CD4-positive, alpha-beta memory T cell (primary cell): ENCODE results near the gene DPY19L1. TPM values are rescaled to one million over a fixed set of nuclear protein-coding genes. Genes with fewer than 3 reads are reported as not detected.

ENCODE experiments used
- CTCF ChIA-PET: fragments of 350-600 bp; sonication (Branson Sonifier 250); formaldehyde crosslinking; loops from one replicate; lab custom pipeline; 2021; ENCODE audit warnings: inconsistent platforms; ENCODE audit not compliant: partially characterized antibody; lab: Charles Lee
- POLR2A ChIA-PET: fragments of 350-600 bp; sonication (Branson Sonifier 250); formaldehyde crosslinking; loops from one replicate; lab custom pipeline; 2021; ENCODE audit not compliant: partially characterized antibody; lab: Charles Lee
- DNase-seq, 5 donors: peaks; one replicate each; pipeline versions ENCODE4 v3.0.0 to v3.0.0-alpha.2; 2020 to 2022; ENCODE audit warnings: mixed read lengths in 1 of 5
- H3K27ac ChIP-seq: one replicate; pipeline ENCODE4 v1.7.0; 2013; ENCODE audit warnings: low read depth, low read length
- H3K27me3 ChIP-seq: 2 replicates; pipeline ENCODE4 v1.7.0; 2013; ENCODE audit warnings: mild to moderate bottlenecking, low read length, moderate library complexity; ENCODE audit not compliant: insufficient read depth
- H3K36me3 ChIP-seq: 2 replicates; pipeline ENCODE4 v1.7.0; 2013; ENCODE audit warnings: mild to moderate bottlenecking, low read length, moderate library complexity; ENCODE audit not compliant: insufficient read depth
- H3K4me1 ChIP-seq: 2 replicates; pipeline ENCODE4 v1.7.0; 2013; ENCODE audit warnings: mild to moderate bottlenecking, low read length, moderate library complexity; ENCODE audit not compliant: insufficient read depth
- H3K4me3 ChIP-seq, 2 donors: one replicate each; pipeline ENCODE4 v1.7.0; 2013; ENCODE audit warnings: low read length in 2 of 2, mild to moderate bottlenecking in 1 of 2
- H3K9me3 ChIP-seq, 2 donors: one replicate each; pipeline ENCODE4 v1.7.0; 2013; ENCODE audit warnings: low read length in 2 of 2, control low read depth in 1 of 2; ENCODE audit not compliant: control insufficient read depth in 1 of 2
- H3K27ac Mint-ChIP-seq, 7 donors: one replicate each; pipeline ENCODE4 v1.8.0; 2020 to 2021; ENCODE audit warnings: mixed read lengths in 7 of 7, mild to moderate bottlenecking in 6 of 7, inconsistent platforms in 3 of 7, moderate library complexity in 3 of 7
- H3K27me3 Mint-ChIP-seq, 2 donors: one replicate each; pipeline ENCODE4 v1.8.0; 2020 to 2021; ENCODE audit warnings: mixed read lengths in 2 of 2
- H3K36me3 Mint-ChIP-seq, 2 donors: one replicate each; pipeline ENCODE4 v1.8.0; 2020 to 2021; ENCODE audit warnings: mixed read lengths in 2 of 2, inconsistent platforms in 1 of 2, mild to moderate bottlenecking in 1 of 2
- H3K4me1 Mint-ChIP-seq, 4 donors: one replicate each; pipeline ENCODE4 v1.8.0; 2020 to 2021; ENCODE audit warnings: mixed read lengths in 4 of 4, mild to moderate bottlenecking in 1 of 4
- H3K4me3 Mint-ChIP-seq, 8 donors: one replicate each; pipeline ENCODE4 v1.8.0; 2020 to 2021; ENCODE audit warnings: mixed read lengths in 8 of 8, mild to moderate bottlenecking in 7 of 8, moderate library complexity in 6 of 8, inconsistent platforms in 3 of 8
- H3K9me3 Mint-ChIP-seq, 8 donors: one replicate each; pipeline ENCODE4 v1.8.0; 2020 to 2021; ENCODE audit warnings: mixed read lengths in 8 of 8, mild to moderate bottlenecking in 5 of 8, inconsistent platforms in 3 of 8, moderate library complexity in 1 of 8
- intact Hi-C: fragments of 100-400 bp; cut with micrococcal nuclease; formaldehyde crosslinking; loops from one replicate; pipeline ENCODE4 v1.15.1; 2023
- polyA plus RNA-seq, 2 donors: library from polyadenylated mRNA; unstranded; fragments of 300-500 nt; fragmentation: Illumina TruSeq; gene quantifications; one replicate each; pipeline ENCODE4 v1.2.3, GENCODE V29; 2021
- total RNA-seq, 2 experiments: library from RNA; stranded (reverse); gene quantifications; one replicate each; pipeline ENCODE4 v1.2.3, GENCODE V29; 2021

The DPY19L1 gene
- total and polyA plus RNA-seq, 4 experiments from 2014 or later, result 0.75 to 15.9 (median 7.8) TPM

GRCh38 chr7:35021445-35021844, 15.8 kb downstream of the DPY19L1 start:
- ChIA-PET CTCF (no interaction called here), POLR2A (no interaction called here)
- no peaks in the 10 kb centered on the region for H3K27me3 Mint-ChIP-seq
- no peak for DNase-seq
- no peaks in the 10 kb centered on the region for H3K9me3 Mint-ChIP-seq
- Histone ChIP-seq H3K27ac (no peak overlapping the region), H3K4me1 (no peaks in the 10 kb centered on the region), H3K36me3 (no peaks in the 10 kb centered on the region), H3K4me3 (no peak overlapping the region), H3K9me3 (no peaks in the 10 kb centered on the region), H3K27me3 (no peaks in the 10 kb centered on the region)
- no peak overlapping the region for H3K27ac Mint-ChIP-seq
- H3K4me1 Mint-ChIP-seq, result peaks cover 9 to 20% (median 13%) of the 10 kb centered on the region in 4 donors
- peaks cover 2 to 3% of the 10 kb centered on the region in 2 donors for H3K36me3 Mint-ChIP-seq
- H3K4me3 Mint-ChIP-seq, result no peak overlapping the region
- intact Hi-C loops, result no loop called here

- no peak overlapping the region for H3K4me3 Mint-ChIP-seq
- Histone ChIP-seq H3K27ac (no peak overlapping the region), H3K27me3 (no peaks in the 10 kb centered on the region), H3K4me1 (no peaks in the 10 kb centered on the region), H3K9me3 (no peaks in the 10 kb centered on the region), H3K4me3 (no peak overlapping the region), H3K36me3 (no peaks in the 10 kb centered on the region)
- intact Hi-C loops, result no loop called here
- ChIA-PET CTCF (no interaction called here), POLR2A (no interaction called here)
- H3K27me3 Mint-ChIP-seq, result no peaks in the 10 kb centered on the region
- H3K4me1 Mint-ChIP-seq, result peaks cover 5 to 20% (median 12%) of the 10 kb centered on the region in 4 donors
- no peak for DNase-seq
- peak overlapping the region in 1 of 7 donors; percentile 37 for H3K27ac Mint-ChIP-seq
- peaks cover 10 to 11% of the 10 kb centered on the region in 2 donors for H3K36me3 Mint-ChIP-seq
- no peaks in the 10 kb centered on the region for H3K9me3 Mint-ChIP-seq
These were observed 17.5 kb downstream of the DPY19L1 start for GRCh38 chr7:35019801-35020200.

DNA sequence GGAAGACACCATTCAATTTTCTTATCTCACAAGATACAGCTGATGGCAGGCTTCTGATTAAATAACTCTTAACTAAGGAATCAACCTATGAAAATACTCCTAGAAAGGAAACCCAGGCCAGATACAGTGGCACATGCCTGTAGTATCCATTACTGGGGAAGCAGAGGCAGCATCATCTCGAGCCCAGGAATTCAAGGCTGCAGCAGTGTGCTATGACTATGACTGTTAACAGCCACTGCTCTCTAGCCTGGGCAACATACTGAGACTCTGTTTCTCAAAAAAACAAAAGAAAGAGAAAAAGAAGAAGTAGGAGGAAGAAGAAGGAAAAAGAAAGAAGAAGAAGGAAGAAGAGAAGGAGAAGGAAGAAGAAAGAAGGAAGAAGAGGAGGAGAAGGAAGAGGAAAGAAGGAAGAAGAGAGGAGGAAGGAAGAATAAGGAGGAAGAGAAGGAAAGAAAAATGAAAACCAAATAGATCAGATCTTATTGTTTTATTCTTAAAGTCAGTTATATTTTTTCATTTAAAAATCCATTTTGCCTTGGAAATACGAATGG, 18.0 kb downstream of the DPY19L1 start:
- ChIA-PET POLR2A (no interaction called here), CTCF (interaction anchor here (1.2 kb wide), 1 partner anchor 14 kb away, joined by 3 read pairs; no protein-coding TSS in a partner anchor)
- H3K4me1 Mint-ChIP-seq, result peaks cover 3 to 16% (median 8%) of the 10 kb centered on the region in 4 donors
- H3K27me3 Mint-ChIP-seq, result no peaks in the 10 kb centered on the region
- Histone ChIP-seq H3K4me1 (no peaks in the 10 kb centered on the region), H3K27ac (no peak overlapping the region), H3K36me3 (no peaks in the 10 kb centered on the region), H3K27me3 (no peaks in the 10 kb centered on the region), H3K9me3 (no peaks in the 10 kb centered on the region), H3K4me3 (no peak overlapping the region)
- no peak for DNase-seq
- H3K27ac Mint-ChIP-seq, result no peak overlapping the region
- intact Hi-C loops, result no loop called here
- no peaks in the 10 kb centered on the region for H3K9me3 Mint-ChIP-seq
- peaks cover 12 to 13% of the 10 kb centered on the region in 2 donors for H3K36me3 Mint-ChIP-seq
- no peak overlapping the region for H3K4me3 Mint-ChIP-seq

DNA sequence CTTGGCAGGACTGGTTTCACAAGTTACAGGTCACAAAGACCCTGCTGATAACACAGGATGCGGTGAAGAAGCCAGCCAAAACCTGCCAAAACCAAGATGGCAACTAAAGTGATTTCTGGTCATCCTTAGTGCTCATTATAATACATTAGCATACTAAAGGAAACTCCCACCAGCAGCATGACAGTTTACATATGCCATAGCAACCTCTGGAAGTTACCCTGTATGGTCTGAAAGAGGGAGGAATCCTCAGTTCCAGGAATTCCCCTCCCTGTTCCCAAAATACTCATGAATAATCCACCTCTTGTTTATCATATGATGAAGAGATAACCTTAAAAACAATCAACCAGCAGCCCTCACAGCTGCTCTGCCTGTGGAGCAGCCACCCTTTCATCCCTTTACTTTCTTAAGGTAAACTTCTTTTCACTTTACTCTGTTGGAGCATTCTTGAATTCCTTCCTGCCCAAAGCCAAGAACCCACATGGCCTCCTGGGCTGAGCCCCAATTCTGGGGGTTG, 21.9 kb downstream of the DPY19L1 start:
- Mint-ChIP-seq H3K9me3 (no peaks in the 10 kb centered on the region), H3K27ac (no peak overlapping the region), H3K27me3 (no peaks in the 10 kb centered on the region), H3K4me3 (no peak overlapping the region), H3K4me1 (peaks cover 1 to 8% (median 3%) of the 10 kb centered on the region in 4 donors), H3K36me3 (peaks cover 19 to 36% of the 10 kb centered on the region in 2 donors)
- Histone ChIP-seq H3K27ac (no peak overlapping the region), H3K9me3 (no peaks in the 10 kb centered on the region), H3K36me3 (no peaks in the 10 kb centered on the region), H3K27me3 (no peaks in the 10 kb centered on the region), H3K4me3 (no peak overlapping the region), H3K4me1 (no peaks in the 10 kb centered on the region)
- ChIA-PET CTCF (no interaction called here), POLR2A (no interaction called here)
- no peak for DNase-seq
- intact Hi-C loops, result no loop called here

GRCh38 chr7:35012160-35012559, 25.1 kb downstream of the DPY19L1 start:
- H3K36me3 Mint-ChIP-seq, result peaks cover 23 to 41% of the 10 kb centered on the region in 2 donors
- no peaks in the 10 kb centered on the region for H3K36me3 ChIP-seq
- H3K4me3 ChIP-seq, result no peak overlapping the region
- no peak overlapping the region for H3K27ac ChIP-seq
- no peaks in the 10 kb centered on the region for H3K9me3 ChIP-seq
- no peak overlapping the region for H3K27ac Mint-ChIP-seq
- no peak for DNase-seq
- H3K4me3 Mint-ChIP-seq, result no peak overlapping the region
- intact Hi-C loops, result no loop called here
- H3K9me3 Mint-ChIP-seq, result no peaks in the 10 kb centered on the region
- ChIA-PET CTCF (no interaction called here), POLR2A (no interaction called here)
- H3K4me1 ChIP-seq, result no peaks in the 10 kb centered on the region
- no peaks in the 10 kb centered on the region for H3K4me1 Mint-ChIP-seq
- H3K27me3 Mint-ChIP-seq, result no peaks in the 10 kb centered on the region
- H3K27me3 ChIP-seq, result no peaks in the 10 kb centered on the region

DNA sequence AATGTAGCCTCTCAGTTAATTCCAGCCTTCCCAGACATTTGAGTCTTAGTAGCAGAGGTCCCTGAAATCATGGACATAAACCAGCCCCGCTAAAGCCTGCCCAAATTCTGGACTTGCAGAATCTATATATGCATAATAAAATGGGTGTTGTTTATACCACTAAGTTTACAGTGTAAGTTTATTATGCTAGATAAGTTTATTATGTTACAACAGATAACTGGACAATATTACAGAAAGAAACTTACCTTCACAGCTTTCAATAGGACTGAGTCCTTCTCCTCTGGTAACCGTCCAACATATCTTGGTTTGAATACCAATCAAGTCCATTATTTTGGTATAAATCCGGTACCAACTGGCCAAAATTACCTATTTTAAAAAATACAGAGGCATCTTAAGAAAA, 26.2 kb downstream of the DPY19L1 start:
- no peak overlapping the region for H3K27ac ChIP-seq
- no peaks in the 10 kb centered on the region for H3K4me1 Mint-ChIP-seq
- H3K4me3 ChIP-seq, result no peak overlapping the region
- ChIA-PET CTCF (no interaction called here), POLR2A (no interaction called here)
- no peaks in the 10 kb centered on the region for H3K27me3 Mint-ChIP-seq
- H3K4me3 Mint-ChIP-seq, result no peak overlapping the region
- intact Hi-C loops, result no loop called here
- H3K9me3 Mint-ChIP-seq, result no peaks in the 10 kb centered on the region
- no peaks in the 10 kb centered on the region for H3K9me3 ChIP-seq
- H3K36me3 Mint-ChIP-seq, result peaks cover 19 to 37% of the 10 kb centered on the region in 2 donors
- no peak for DNase-seq
- H3K4me1 ChIP-seq, result no peaks in the 10 kb centered on the region
- no peaks in the 10 kb centered on the region for H3K27me3 ChIP-seq
- H3K27ac Mint-ChIP-seq, result no peak overlapping the region
- H3K36me3 ChIP-seq, result no peaks in the 10 kb centered on the region

GRCh38 chr7:35007768-35008167, 29.5 kb downstream of the DPY19L1 start:
- Mint-ChIP-seq H3K9me3 (no peaks in the 10 kb centered on the region), H3K27ac (no peak overlapping the region), H3K4me3 (no peak overlapping the region), H3K4me1 (no peaks in the 10 kb centered on the region), H3K36me3 (peaks cover 7 to 22% of the 10 kb centered on the region in 2 donors), H3K27me3 (no peaks in the 10 kb centered on the region)
- H3K4me3 ChIP-seq, result no peak overlapping the region
- H3K36me3 ChIP-seq, result no peaks in the 10 kb centered on the region
- no peak for DNase-seq
- ChIA-PET POLR2A (no interaction called here), CTCF (no interaction called here)
- H3K9me3 ChIP-seq, result no peaks in the 10 kb centered on the region
- intact Hi-C loops, result no loop called here
- H3K27ac ChIP-seq, result no peak overlapping the region
- no peaks in the 10 kb centered on the region for H3K27me3 ChIP-seq
- H3K4me1 ChIP-seq, result no peaks in the 10 kb centered on the region
